ENCODE data around the gene PIP5KL1.
A peak's percentile ranks its signal among the peaks of the same experiment; 100 is the strongest.

PIP5KL1 gene

GRCh38 chr9:127912296-127912695, 18.3 kb downstream of the PIP5KL1 start:
- no peak for FAIRE-seq

DNA sequence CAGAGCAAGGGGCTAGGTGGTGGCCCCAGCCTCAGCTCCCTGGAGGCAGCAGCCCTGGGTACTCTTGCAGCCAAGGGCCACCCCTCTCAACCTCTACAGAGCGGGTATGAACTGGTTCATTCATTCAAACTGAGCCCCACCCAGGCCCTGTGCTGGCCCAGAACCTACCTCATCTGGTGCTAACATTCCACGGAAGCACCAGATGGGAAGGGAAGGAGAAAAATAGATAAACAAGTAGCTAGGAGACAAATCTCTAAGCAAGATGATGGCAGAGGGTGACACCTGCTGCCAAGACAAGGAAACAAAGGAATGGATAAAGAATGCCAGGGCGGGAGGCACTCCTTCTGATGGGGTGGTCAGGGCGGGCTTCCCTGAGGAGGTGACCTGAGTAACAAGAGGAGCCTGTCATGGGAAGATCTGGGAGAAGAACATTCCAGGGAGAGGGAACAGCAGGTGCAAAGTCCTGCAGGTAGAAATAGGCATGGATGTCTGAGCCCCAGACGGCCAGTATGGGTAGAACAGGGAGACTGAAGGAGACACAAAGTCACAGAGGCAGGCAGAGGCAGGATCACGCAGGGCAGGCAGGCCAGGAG, 19.9 kb downstream of the PIP5KL1 start:
- FAIRE-seq = no peak

- FAIRE-seq = no peak
Measured at GRCh38 chr9:127909839-127910273, 20.7 kb downstream of the PIP5KL1 start.

- FAIRE-seq = no peak
Measured at GRCh38 chr9:127908660-127908926, 22.0 kb downstream of the PIP5KL1 start.

DNA sequence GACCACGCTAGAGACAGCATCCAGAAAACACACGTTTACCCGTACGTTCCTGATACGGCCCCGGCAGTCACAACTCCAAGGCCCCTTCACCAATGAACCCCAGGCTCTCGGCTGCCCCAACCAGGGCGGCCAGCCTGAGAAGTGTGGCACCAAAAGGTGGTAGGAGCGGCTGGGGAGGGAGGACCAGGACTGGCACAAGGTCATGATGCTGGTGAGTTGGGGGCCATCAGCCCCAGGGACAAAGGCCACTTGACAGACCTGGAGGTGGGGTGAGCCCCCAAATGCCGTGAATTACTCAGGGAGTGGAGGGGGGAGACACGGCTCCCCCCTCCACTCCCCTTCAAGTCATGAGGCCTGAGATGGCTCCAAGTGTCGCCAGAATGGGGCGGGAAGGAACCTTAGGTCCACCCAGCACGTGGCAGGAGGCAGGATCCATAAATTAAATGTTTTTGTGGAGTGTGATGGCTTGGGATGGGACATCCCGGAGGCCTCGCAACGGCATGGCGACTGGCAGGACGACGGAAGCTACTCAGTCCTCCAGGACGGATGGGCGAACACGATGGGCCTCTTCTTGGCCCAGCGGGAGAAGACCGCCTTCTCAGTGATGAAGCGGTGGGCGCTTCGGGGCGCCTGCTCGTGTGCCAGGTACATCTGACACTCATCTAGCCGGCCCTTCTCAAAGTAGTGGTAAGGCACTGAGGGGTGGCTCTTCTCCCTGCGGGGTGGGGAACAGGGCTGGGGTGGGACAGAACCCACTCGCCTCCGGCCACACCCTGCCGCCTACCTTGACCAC, 22.5 kb downstream of the PIP5KL1 start:
- FAIRE-seq = no peak

GRCh38 chr9:127905788-127906191, 24.8 kb downstream of the PIP5KL1 start:
- no peak for FAIRE-seq

- no peak for FAIRE-seq
Measured at GRCh38 chr9:127905004-127905728, 25.4 kb downstream of the PIP5KL1 start.

DNA sequence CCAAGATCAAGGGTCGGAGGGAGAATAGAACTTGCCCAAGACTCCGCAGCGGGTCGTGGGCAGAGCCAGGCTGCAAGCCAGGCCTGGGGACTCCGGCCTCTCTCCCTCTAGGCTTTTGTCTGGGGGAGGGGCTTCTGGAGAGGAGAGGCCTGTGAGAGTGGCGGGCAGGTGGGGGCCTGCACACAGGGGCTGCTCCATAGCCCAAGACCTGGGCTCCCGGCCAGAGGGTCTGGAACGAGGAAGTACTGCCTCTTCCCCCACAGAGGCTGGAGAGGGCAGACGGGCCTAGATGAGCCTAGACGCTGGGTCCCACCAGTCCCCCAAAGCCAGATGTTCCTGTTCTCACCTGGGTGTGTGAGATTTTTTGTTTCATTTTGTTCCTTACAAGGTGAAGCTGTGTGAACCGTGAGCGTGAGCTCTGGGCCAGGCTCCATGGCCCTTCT, 26.0 kb downstream of the PIP5KL1 start:
- FAIRE-seq = no peak

DNA sequence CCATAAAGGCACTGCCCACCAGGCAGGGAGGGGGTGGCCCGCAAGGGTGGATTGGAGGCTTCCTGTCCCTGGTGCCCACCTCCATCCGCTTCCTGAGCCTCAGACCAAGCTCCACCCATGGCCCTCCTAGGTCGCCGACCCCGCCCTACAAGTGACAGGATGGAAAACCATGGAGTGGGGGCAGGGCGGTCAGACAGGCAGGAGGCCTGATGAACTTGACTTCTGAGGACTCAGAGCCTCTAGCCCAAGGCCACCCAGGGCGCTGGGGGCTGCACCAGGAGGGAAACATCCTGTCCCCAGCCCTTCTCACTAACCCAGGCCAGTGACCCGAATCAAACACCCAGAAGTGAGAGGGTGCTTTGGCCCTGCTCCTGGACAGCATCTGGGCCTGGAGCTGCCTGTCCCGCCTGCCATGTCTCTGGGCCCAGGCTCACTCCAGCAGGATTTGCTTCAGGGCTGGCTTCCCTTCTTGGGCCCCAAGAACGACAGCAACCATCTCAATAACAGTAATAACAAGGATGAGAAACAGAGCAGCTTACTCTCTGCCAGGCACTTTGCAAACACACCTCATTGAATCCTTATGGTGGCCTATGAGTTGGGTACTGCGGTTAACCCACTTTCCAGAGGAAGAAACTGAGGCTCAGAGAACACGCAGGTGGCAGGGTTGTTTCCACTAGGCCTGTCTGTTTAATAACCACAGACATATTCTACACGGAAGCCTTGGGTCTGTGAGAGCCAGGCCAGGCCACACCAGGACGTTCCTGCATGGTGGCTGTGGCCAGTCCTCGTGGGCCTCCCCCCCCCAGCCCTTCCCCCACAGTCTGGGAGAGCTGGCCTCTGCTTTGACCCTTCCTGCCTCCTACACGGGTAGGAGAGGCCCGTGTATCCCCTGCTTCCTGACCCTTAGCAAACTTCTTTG, 26.8 kb downstream of the PIP5KL1 start:
- FAIRE-seq = no peak

- no peak for FAIRE-seq
Measured at GRCh38 chr9:127899128-127899943, 31.2 kb downstream of the PIP5KL1 start, which contains the start of gene ST6GALNAC6. Gene ST6GALNAC6 (minus strand): TSS chr9:127899603. CDS start chr9:127897981, 1,622 bp downstream.

DNA sequence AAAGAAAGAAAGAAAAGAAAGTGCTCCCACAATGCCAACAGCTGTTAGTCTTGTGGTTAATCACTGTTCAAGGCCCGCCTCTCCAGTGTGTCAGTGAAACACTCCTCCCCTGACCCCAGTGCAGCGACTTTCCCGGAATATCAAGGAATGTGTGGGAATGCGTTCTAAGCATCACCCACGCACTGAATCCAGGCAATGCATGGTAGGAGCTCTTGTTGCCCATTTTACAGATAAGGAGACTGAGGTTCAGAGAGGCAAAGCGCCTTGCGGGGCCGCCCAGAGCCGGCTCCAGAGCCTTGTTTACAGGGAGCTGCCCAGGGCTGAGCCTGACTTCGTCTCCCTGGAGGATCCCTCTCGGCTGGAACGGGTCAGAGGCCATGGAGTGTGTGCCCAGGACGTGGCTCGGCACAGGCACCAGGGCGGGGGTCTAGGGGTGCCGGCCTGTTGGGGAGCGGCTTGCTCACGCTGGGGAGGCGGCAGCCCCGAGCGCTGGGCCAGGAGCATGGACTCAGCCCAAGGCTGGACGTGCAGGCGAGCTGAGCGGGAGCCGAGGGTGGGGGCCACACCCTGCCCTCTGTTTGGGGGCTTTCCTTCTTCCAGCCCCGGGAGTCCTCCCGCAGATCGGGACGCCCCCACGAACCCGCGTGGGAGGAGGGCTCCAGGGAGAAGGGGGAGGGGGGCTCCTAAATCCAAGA, 32.0 kb downstream of the PIP5KL1 start:
- FAIRE-seq = no peak

DNA sequence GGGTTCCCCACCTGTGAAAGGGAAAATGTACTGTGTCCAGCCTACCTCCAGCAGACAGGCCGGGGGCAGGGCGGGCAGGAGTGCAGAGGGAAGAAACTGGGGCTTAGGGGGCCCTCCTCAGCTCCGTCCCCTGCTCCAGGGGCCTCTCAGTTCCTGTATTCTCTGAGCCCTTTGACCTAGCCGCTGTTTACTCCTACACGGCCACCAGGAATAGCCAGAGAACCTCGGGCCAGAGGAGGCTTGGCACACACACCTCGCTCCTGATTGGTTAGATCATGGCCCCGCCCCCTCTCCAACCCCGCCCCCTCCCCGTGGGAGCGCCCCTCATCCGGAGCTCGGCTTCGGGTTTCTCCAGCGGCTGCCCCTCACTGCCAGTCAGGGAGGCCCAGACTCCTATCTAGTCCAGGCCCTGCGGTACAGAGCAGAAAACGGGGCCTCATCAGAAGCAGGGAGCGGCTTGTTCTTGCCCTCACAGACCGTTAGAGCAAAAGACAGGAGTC, 33.3 kb downstream of the PIP5KL1 start:
- FAIRE-seq = no peak

DNA sequence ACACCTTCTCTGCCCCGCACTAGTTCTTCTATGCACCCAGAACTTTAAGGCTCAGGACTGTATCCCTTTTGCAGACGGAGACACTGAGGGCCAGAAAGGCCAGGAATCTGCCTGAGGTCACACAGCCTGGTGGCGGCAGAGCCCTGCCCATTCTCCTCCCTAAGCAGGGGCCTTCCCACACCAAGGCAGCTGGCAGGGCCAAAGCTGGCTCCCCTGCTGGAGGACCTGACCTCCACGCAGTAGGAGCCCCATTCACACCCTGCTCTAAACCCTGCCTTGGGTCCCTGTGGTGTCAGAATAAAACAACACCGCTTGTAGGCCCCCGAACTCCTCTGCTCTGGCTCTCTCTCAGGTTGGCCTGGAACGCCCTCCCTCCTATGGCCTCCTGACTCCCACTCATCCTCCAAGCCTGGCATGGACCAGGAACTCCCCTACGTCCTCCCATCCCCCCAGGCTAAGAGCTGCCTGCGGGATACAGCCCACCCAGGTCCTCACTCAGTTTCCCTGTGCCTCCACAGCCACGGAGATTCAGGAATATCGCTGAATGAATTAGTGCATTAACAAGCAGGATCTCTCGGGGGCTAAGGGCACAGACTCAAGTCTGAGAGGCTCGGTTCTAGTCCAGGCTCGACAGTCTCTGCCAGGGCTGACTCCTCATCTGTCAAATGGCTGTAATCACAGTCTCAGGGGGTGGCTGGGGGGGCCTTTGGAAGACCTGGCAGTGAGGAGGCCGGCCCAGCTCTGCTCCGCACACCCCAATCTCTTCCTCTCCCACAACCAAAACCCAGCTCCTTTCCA, 34.0 kb downstream of the PIP5KL1 start:
- FAIRE-seq = no peak

DNA sequence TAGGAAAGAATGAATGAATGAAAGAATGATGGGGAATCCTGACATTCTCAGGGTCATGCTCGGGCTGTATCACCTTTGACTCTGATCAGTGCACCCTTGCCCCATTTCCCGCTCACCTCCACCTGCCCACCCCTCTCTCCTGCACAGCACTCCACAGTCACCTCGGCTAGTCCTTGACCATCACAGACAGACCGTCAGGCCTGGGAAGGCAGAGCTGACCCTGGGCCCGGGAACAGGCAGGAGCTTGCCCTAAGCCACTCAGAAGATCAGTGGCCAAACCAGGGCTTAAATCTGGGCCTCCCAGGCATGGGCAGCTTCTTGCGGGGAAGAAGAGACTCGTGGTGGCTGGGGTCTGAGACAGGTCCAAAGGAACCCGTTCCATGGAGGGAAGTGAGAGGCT, 34.8 kb downstream of the PIP5KL1 start:
- FAIRE-seq = no peak

DNA sequence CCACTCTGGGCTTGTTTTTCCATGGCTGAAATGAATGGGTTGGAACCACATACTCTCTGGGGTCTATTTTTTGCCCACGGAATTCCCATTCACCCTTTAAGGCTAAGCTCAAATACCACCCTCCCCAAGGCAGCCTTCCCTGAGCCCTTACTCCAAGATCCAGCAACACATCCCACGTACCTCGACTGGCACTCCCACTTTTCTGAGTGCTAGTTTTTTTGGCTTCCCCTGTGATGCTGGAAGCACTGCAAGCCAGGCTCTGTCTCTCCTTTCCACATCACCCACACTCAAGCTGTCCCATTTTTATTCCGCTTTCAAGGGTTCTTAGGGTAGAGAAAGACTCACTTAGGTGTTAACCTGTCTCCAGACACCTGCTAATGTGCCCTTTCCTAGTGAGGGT, 37.2 kb downstream of the PIP5KL1 start:
- FAIRE-seq = no peak

DNA sequence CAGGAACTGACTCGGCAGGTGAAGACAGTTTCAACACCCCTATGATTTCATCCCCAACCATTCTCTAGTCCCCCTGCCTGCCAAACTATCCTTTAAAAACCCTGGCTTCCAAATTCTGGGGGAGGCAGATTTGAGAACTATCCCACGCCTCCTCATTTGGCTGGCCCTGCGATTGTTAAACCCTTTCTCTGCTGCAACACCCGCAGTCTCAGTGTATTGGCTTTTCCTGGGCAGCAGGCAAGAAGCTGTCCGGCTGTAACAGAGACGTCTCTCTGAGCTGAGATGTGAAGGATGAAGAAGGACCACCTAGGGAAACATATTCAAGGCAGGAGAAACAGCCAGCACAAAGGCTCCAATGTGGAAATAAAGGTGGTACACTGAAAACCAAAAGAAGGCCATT, 37.7 kb downstream of the PIP5KL1 start:
- no peak for FAIRE-seq

DNA sequence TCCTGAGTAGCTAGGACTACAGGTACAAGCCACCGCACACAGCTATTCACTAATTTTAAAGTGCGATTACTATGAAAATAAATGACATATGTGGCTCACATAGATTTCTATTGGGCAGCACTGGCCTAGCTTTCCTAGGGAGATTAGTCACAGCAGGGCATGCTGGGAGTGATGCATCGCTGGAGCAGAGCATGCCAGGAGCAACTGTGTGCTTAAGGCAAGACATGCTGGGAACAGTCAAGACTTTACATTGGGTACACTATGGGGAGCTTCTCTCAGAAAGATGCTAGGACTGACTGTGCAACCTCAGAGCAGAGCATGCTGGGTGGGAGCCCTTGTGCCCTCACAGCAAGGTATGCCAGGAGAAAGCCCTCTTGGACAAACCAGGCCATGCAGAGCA, 40.5 kb downstream of the PIP5KL1 start:
- FAIRE-seq = no peak

GRCh38 chr9:127887792-127888191, 42.8 kb downstream of the PIP5KL1 start:
- FAIRE-seq = peak; percentile 85

DNA sequence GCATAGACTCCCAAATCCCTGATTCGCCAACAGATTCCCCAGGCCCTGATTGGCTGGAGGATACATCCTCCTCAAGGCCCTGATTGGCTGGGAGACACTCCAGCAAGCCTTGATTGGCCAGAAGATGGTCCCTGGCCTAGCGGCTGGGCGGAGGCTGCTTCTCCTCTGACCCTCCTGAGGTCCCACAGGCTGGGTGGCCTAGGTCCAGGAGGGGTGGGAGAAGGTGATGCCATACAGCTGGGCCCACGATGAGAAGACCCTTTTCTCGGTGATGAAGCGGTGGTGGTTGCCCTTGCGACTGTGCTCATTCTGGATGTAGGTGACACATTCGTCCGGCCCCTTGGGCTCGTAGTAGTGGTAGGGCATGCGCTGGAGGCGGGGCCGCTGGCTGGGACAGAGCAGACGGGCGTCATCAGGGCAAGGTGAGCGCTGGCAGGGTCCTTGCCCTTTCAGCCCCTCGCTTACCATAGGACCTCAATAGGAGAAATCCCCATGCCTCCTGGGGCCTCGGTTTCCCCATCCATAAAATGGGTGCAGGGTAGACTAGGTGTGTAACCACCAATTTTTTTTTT, 44.1 kb downstream of the PIP5KL1 start:
- FAIRE-seq = no peak

All from G401.6 (cell line).